ENCODE data around the gene PLXNA1. TPM values are rescaled to one million over a fixed set of nuclear protein-coding genes. Genes with fewer than 3 reads are reported as not detected.

PLXNA1 gene
- total RNA-seq, 1 experiment from 2014 or later = 80.6 TPM

DNA sequence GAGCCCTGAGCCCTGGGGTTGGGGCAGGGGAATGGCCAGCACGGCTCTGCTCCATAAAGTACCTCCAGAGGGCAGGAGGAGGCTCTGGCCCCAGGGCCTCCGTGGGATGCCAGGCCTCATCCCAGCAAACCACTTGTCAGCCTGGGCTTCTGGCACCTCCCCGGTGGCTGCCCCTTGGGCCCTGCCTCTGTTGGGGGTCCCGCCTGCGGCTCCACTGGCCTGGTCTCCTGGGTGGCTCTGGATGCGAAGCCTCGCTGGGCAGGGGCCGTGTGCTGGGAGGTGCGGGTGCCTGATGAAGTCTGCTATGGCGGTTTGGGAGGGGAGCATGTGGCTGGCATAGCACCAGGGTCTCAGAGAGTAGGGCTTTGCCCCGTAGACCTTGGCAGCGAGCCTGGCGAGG lies 37.6 kb downstream of the PLXNA1 start:
- CTCF ChIA-PET = no interaction called here
- intact Hi-C loops (cut with micrococcal nuclease; ENCODE audit: unreplicated experiment) = no loop called here
- DNase-seq (ENCODE audit: low read depth, low spot score) = no peak

DNA sequence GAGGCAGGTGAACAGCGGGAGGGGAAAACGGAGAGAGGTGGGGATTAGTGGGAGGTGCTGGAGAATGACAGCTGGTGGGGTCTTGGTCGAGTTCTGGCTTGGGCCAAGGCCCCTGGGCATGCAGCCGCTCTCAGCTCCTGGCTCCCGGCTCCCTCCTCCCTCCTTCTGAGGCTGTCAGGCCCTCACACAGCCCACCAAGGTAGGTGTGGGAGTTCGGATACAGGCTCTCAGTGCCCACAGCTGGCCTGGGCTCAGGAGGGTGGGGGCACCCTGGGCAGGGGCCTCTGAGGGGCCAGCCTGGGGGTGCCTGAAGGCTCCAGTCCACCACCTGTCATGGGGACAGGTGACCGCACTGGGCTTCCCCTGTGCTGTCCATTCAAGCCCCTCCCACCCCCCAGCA lies 39.9 kb downstream of the PLXNA1 start:
- ChIA-PET CTCF (no interaction called here), POLR2A (no interaction called here)
- BruUV-seq (replicated peaks) = no TSS peak
- H3K27ac ChIP-seq (ENCODE audit: low read length) = no peak overlapping the region
- no peaks in the 10 kb centered on the region for H3K27me3 ChIP-seq (ENCODE audit: control insufficient read depth, insufficient read depth, low read length)
- H3K4me1 ChIP-seq (ENCODE audit: control insufficient read depth, insufficient read depth, low read length) = peaks cover 7% of the 10 kb centered on the region; the same call in 1 of the 2 replicates
- H3K4me3 ChIP-seq (ENCODE audit: low read depth in 2 of 2, low read length in 2 of 2) = no peak overlapping the region
- no peak for ATAC-seq
- no peak for DNase-seq (ENCODE audit: low read depth, low spot score)
- intact Hi-C loops (cut with micrococcal nuclease; ENCODE audit: unreplicated experiment) (no loop called here), in situ Hi-C loops (cut with HindIII; ENCODE audit: low pct_unique_long_range_greater_than_20kb, low sequenced_read_pairs) (no loop called here)
- no peaks in the 10 kb centered on the region for H3K9me3 ChIP-seq (ENCODE audit: control insufficient read depth, insufficient read depth, low read depth, low read length)
- H3K36me3 ChIP-seq (ENCODE audit: control insufficient read depth, insufficient read depth, low read length) = no peaks in the 10 kb centered on the region
- TF ChIP-seq TCF7L2 (IDR thresholded peaks at IDR 0.05; ENCODE audit: low read depth, low read length) (no peak), POLR2AphosphoS5 (IDR thresholded peaks at IDR 0.05; ENCODE audit: low read depth, low read length) (no peak)

More for the DNA sequence above, 37.6 kb downstream of the PLXNA1 start:
- in situ Hi-C loops (cut with HindIII; ENCODE audit: low pct_unique_long_range_greater_than_20kb, low sequenced_read_pairs) = no loop called here
- Histone ChIP-seq H3K36me3 (ENCODE audit: control insufficient read depth, insufficient read depth, low read length) (no peaks in the 10 kb centered on the region), H3K4me3 (ENCODE audit: low read depth in 2 of 2, low read length in 2 of 2) (no peak overlapping the region), H3K9me3 (ENCODE audit: control insufficient read depth, insufficient read depth, low read depth, low read length) (no peaks in the 10 kb centered on the region), H3K27ac (ENCODE audit: low read length) (no peak overlapping the region), H3K4me1 (ENCODE audit: control insufficient read depth, insufficient read depth, low read length) (peaks cover 7% of the 10 kb centered on the region; the same call in 1 of the 2 replicates), H3K27me3 (ENCODE audit: control insufficient read depth, insufficient read depth, low read length) (no peaks in the 10 kb centered on the region)
- BruUV-seq (replicated peaks) = no TSS peak
- TF ChIP-seq TCF7L2 (IDR thresholded peaks at IDR 0.05; ENCODE audit: low read depth, low read length) (no peak), POLR2AphosphoS5 (IDR thresholded peaks at IDR 0.05; ENCODE audit: low read depth, low read length) (no peak), SIN3A (IDR thresholded peaks at IDR 0.05; ENCODE audit: borderline replicate concordance, insufficient read depth, low read depth, low read length) (no peak)
- TF ChIP-seq, protein P1, sequence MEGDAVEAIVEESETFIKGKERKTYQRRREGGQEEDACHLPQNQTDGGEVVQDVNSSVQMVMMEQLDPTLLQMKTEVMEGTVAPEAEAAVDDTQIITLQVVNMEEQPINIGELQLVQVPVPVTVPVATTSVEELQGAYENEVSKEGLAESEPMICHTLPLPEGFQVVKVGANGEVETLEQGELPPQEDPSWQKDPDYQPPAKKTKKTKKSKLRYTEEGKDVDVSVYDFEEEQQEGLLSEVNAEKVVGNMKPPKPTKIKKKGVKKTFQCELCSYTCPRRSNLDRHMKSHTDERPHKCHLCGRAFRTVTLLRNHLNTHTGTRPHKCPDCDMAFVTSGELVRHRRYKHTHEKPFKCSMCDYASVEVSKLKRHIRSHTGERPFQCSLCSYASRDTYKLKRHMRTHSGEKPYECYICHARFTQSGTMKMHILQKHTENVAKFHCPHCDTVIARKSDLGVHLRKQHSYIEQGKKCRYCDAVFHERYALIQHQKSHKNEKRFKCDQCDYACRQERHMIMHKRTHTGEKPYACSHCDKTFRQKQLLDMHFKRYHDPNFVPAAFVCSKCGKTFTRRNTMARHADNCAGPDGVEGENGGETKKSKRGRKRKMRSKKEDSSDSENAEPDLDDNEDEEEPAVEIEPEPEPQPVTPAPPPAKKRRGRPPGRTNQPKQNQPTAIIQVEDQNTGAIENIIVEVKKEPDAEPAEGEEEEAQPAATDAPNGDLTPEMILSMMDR (IDR thresholded peaks at IDR 0.05) = no peak
- TF ChIP-seq, protein P2, sequence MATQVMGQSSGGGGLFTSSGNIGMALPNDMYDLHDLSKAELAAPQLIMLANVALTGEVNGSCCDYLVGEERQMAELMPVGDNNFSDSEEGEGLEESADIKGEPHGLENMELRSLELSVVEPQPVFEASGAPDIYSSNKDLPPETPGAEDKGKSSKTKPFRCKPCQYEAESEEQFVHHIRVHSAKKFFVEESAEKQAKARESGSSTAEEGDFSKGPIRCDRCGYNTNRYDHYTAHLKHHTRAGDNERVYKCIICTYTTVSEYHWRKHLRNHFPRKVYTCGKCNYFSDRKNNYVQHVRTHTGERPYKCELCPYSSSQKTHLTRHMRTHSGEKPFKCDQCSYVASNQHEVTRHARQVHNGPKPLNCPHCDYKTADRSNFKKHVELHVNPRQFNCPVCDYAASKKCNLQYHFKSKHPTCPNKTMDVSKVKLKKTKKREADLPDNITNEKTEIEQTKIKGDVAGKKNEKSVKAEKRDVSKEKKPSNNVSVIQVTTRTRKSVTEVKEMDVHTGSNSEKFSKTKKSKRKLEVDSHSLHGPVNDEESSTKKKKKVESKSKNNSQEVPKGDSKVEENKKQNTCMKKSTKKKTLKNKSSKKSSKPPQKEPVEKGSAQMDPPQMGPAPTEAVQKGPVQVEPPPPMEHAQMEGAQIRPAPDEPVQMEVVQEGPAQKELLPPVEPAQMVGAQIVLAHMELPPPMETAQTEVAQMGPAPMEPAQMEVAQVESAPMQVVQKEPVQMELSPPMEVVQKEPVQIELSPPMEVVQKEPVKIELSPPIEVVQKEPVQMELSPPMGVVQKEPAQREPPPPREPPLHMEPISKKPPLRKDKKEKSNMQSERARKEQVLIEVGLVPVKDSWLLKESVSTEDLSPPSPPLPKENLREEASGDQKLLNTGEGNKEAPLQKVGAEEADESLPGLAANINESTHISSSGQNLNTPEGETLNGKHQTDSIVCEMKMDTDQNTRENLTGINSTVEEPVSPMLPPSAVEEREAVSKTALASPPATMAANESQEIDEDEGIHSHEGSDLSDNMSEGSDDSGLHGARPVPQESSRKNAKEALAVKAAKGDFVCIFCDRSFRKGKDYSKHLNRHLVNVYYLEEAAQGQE (IDR thresholded peaks at IDR 0.05; ENCODE audit: insufficient read depth in 1 of 2, low read depth in 2 of 2, low read length in 1 of 2) = no peak
- POLR2A ChIA-PET = no interaction called here
- ATAC-seq = no peak

DNA sequence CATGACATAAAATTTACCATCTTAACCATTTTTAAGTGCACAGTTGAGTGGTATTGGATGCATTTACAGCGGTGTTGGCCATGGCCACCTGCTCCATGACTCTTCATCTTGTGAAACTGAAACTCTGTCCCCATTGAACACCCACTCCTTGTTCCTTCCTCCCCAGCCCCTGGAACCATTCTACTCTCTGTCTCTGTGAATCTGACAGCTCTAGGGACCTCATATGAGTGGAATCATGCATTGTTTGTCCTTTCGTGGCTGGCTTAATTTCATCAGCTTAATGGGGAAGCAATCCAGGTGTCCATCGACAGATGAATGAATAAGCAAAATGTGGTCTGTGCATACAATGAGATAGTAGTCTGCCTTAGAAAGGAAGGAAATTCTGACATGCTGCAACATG lies 42.5 kb downstream of the PLXNA1 start:
- BruUV-seq (replicated peaks) = no TSS peak
- ChIA-PET CTCF (no interaction called here), POLR2A (no interaction called here)
- H3K27ac ChIP-seq (ENCODE audit: low read length) = no peak overlapping the region
- H3K4me3 ChIP-seq (ENCODE audit: low read depth in 2 of 2, low read length in 2 of 2) = no peak overlapping the region
- in situ Hi-C loops (cut with HindIII; ENCODE audit: low pct_unique_long_range_greater_than_20kb, low sequenced_read_pairs) = no loop called here
- H3K4me1 ChIP-seq (ENCODE audit: control insufficient read depth, insufficient read depth, low read length) = no peaks in the 10 kb centered on the region
- H3K36me3 ChIP-seq (ENCODE audit: control insufficient read depth, insufficient read depth, low read length) = no peaks in the 10 kb centered on the region
- DNase-seq (ENCODE audit: low read depth, low spot score) (no peak), ATAC-seq (no peak)
- H3K27me3 ChIP-seq (ENCODE audit: control insufficient read depth, insufficient read depth, low read length) = no peaks in the 10 kb centered on the region
- intact Hi-C loops (cut with micrococcal nuclease; ENCODE audit: unreplicated experiment) = no loop called here
- no peaks in the 10 kb centered on the region for H3K9me3 ChIP-seq (ENCODE audit: control insufficient read depth, insufficient read depth, low read depth, low read length)
- TF ChIP-seq POLR2AphosphoS5 (IDR thresholded peaks at IDR 0.05; ENCODE audit: low read depth, low read length) (no peak), TCF7L2 (IDR thresholded peaks at IDR 0.05; ENCODE audit: low read depth, low read length) (no peak), SIN3A (IDR thresholded peaks at IDR 0.05; ENCODE audit: borderline replicate concordance, insufficient read depth, low read depth, low read length) (no peak)
- TF ChIP-seq, protein P2 (IDR thresholded peaks at IDR 0.05; ENCODE audit: insufficient read depth in 1 of 2, low read depth in 2 of 2, low read length in 1 of 2) = no peak
- TF ChIP-seq, protein P1 (IDR thresholded peaks at IDR 0.05) = no peak

Data from Panc1 (cell line).